ENCODE measurements around the gene SEMA4D.
A peak's percentile ranks its signal among the peaks of the same experiment; 100 is the strongest.

SEMA4D gene

GRCh38 chr9:89318123-89319014, 179.5 kb downstream of the SEMA4D start, which contains the start of gene SECISBP2:
Gene SECISBP2 (plus strand): TSS chr9:89318500. CDS start chr9:89318577, 77 bp downstream.
- no peak within 1 kb of the TSS for H2BK15ac ChIP-seq (ENCODE audit: low read length)
- peak within 1 kb of the TSS; percentile 97 for H3K23ac ChIP-seq (ENCODE audit: low read depth, low read length, poor library complexity)
- H3K14ac ChIP-seq (ENCODE audit: low read length), result no peak within 1 kb of the TSS
- peak within 1 kb of the TSS; percentile 99 for H3K27ac ChIP-seq (replicated peaks; ENCODE audit: low read length)
- peaks cover 12 to 81% of the 10 kb centered on the region in 2 donors for H3K36me3 ChIP-seq (replicated peaks in 1 of 2; ENCODE audit: control insufficient read depth in 2 of 2, insufficient read depth in 2 of 2, low read length in 2 of 2)
- H2AFZ ChIP-seq (ENCODE audit: low read length), result peak within 1 kb of the TSS; percentile 93
- H3K9ac ChIP-seq (ENCODE audit: low read depth, low read length, poor library complexity), result peak within 1 kb of the TSS; percentile 99
- no peaks in the 10 kb centered on the region for H3K27me3 ChIP-seq (ENCODE audit: control insufficient read depth in 3 of 3, insufficient read depth in 3 of 3, low read depth in 1 of 3, low read length in 3 of 3)
- no peak within 1 kb of the TSS for H2BK5ac ChIP-seq (ENCODE audit: low read length)
- no CpG with 5 or more reads among the region's 91 CpGs for WGBS, 2 donors (ENCODE audit: extremely low coverage in 2 of 2, insufficient read length in 2 of 2, insufficient replicate concordance in 1 of 2)
- no peaks in the 10 kb centered on the region for H3K9me3 ChIP-seq (replicated peaks in 1 of 2; ENCODE audit: control insufficient read depth in 2 of 2, insufficient read depth in 1 of 2, low read depth in 1 of 2, low read length in 2 of 2)
- peak within 1 kb of the TSS; percentile 81 for H2AK5ac ChIP-seq (ENCODE audit: low read depth, low read length)
- no peak within 1 kb of the TSS for H4K91ac ChIP-seq (ENCODE audit: low read depth, low read length, poor library complexity)
- DNase-seq (ENCODE audit: low spot score), result peak; percentile 94
- no peak within 1 kb of the TSS for H2BK12ac ChIP-seq (ENCODE audit: low read length)
- no peak within 1 kb of the TSS for H2BK120ac ChIP-seq (ENCODE audit: low read depth, low read length)
- H3K4ac ChIP-seq (ENCODE audit: low read length), result no peak within 1 kb of the TSS
- H3K79me1 ChIP-seq (ENCODE audit: low read depth, low read length), result peaks cover 2% of the 10 kb centered on the region
- peak within 1 kb of the TSS; percentile 72 to 92 for H3K4me3 ChIP-seq (ENCODE audit: low read length in 2 of 2)
- peak within 1 kb of the TSS; percentile 100 for H3K18ac ChIP-seq (ENCODE audit: low read length)
- H3K4me1 ChIP-seq (ENCODE audit: control insufficient read depth in 2 of 2, insufficient read depth in 1 of 2, low read depth in 1 of 2, low read length in 2 of 2), result peaks cover 5 to 20% of the 10 kb centered on the region in 2 donors
- H3K4me2 ChIP-seq (ENCODE audit: insufficient read depth, low read length, poor library complexity, severe bottlenecking), result peak within 1 kb of the TSS; percentile 96
- H4K8ac ChIP-seq (ENCODE audit: low read depth, low read length), result peak within 1 kb of the TSS; percentile 79

GRCh38 chr9:89317282-89317681, 180.6 kb downstream of the SEMA4D start:
- H3K18ac ChIP-seq (ENCODE audit: low read length), result no peak overlapping the region
- no peak overlapping the region for H3K9ac ChIP-seq (ENCODE audit: low read depth, low read length, poor library complexity)
- peaks cover 12 to 85% of the 10 kb centered on the region in 2 donors for H3K36me3 ChIP-seq (replicated peaks in 1 of 2; ENCODE audit: control insufficient read depth in 2 of 2, insufficient read depth in 2 of 2, low read length in 2 of 2)
- H3K4me2 ChIP-seq (ENCODE audit: insufficient read depth, low read length, poor library complexity, severe bottlenecking), result no peak overlapping the region
- H3K14ac ChIP-seq (ENCODE audit: low read length), result no peak overlapping the region
- H3K4ac ChIP-seq (ENCODE audit: low read length), result no peak overlapping the region
- DNase-seq (ENCODE audit: low spot score), result no peak
- no peak overlapping the region for H3K23ac ChIP-seq (ENCODE audit: low read depth, low read length, poor library complexity)
- H2AK5ac ChIP-seq (ENCODE audit: low read depth, low read length), result no peak overlapping the region
- H3K4me1 ChIP-seq (ENCODE audit: control insufficient read depth in 2 of 2, insufficient read depth in 1 of 2, low read depth in 1 of 2, low read length in 2 of 2), result peaks cover 5 to 20% of the 10 kb centered on the region in 2 donors
- no peaks in the 10 kb centered on the region for H3K79me1 ChIP-seq (ENCODE audit: low read depth, low read length)
- peak overlapping the region in 1 of 2 donors; percentile 16 for H3K4me3 ChIP-seq (ENCODE audit: low read length in 2 of 2)
- H2BK12ac ChIP-seq (ENCODE audit: low read length), result no peak overlapping the region
- H2AFZ ChIP-seq (ENCODE audit: low read length), result no peak overlapping the region
- WGBS, 2 donors (ENCODE audit: extremely low coverage in 2 of 2, insufficient read length in 2 of 2, insufficient replicate concordance in 1 of 2), result no CpG with 5 or more reads among the region's 4 CpGs
- no peak overlapping the region for H4K91ac ChIP-seq (ENCODE audit: low read depth, low read length, poor library complexity)
- no peak overlapping the region for H3K27ac ChIP-seq (replicated peaks; ENCODE audit: low read length)
- H3K27me3 ChIP-seq (ENCODE audit: control insufficient read depth in 3 of 3, insufficient read depth in 3 of 3, low read depth in 1 of 3, low read length in 3 of 3), result no peaks in the 10 kb centered on the region
- no peak overlapping the region for H4K8ac ChIP-seq (ENCODE audit: low read depth, low read length)
- no peak overlapping the region for H2BK120ac ChIP-seq (ENCODE audit: low read depth, low read length)
- H2BK5ac ChIP-seq (ENCODE audit: low read length), result no peak overlapping the region
- H2BK15ac ChIP-seq (ENCODE audit: low read length), result no peak overlapping the region
- H3K9me3 ChIP-seq (replicated peaks in 1 of 2; ENCODE audit: control insufficient read depth in 2 of 2, insufficient read depth in 1 of 2, low read depth in 1 of 2, low read length in 2 of 2), result no peaks in the 10 kb centered on the region

GRCh38 chr9:89315482-89315881, 182.4 kb downstream of the SEMA4D start:
- H3K36me3 ChIP-seq (replicated peaks in 1 of 2; ENCODE audit: control insufficient read depth in 2 of 2, insufficient read depth in 2 of 2, low read length in 2 of 2), result peaks cover 12 to 72% of the 10 kb centered on the region in 2 donors
- H3K27ac ChIP-seq (replicated peaks; ENCODE audit: low read length), result no peak overlapping the region
- H2AK5ac ChIP-seq (ENCODE audit: low read depth, low read length), result no peak overlapping the region
- no peak overlapping the region for H3K9ac ChIP-seq (ENCODE audit: low read depth, low read length, poor library complexity)
- H3K14ac ChIP-seq (ENCODE audit: low read length), result no peak overlapping the region
- no peak for DNase-seq (ENCODE audit: low spot score)
- H2AFZ ChIP-seq (ENCODE audit: low read length), result no peak overlapping the region
- no peak overlapping the region for H4K91ac ChIP-seq (ENCODE audit: low read depth, low read length, poor library complexity)
- H3K4me1 ChIP-seq (ENCODE audit: control insufficient read depth in 2 of 2, insufficient read depth in 1 of 2, low read depth in 1 of 2, low read length in 2 of 2), result peaks cover 5 to 20% of the 10 kb centered on the region in 2 donors
- H3K27me3 ChIP-seq (ENCODE audit: control insufficient read depth in 3 of 3, insufficient read depth in 3 of 3, low read depth in 1 of 3, low read length in 3 of 3), result no peaks in the 10 kb centered on the region
- H2BK15ac ChIP-seq (ENCODE audit: low read length), result no peak overlapping the region
- no peak overlapping the region for H2BK5ac ChIP-seq (ENCODE audit: low read length)
- no peak overlapping the region for H3K4me3 ChIP-seq (ENCODE audit: low read length in 2 of 2)
- no peak overlapping the region for H3K4me2 ChIP-seq (ENCODE audit: insufficient read depth, low read length, poor library complexity, severe bottlenecking)
- H3K23ac ChIP-seq (ENCODE audit: low read depth, low read length, poor library complexity), result no peak overlapping the region
- H3K79me1 ChIP-seq (ENCODE audit: low read depth, low read length), result peaks cover 2% of the 10 kb centered on the region
- no peak overlapping the region for H2BK120ac ChIP-seq (ENCODE audit: low read depth, low read length)
- no peak overlapping the region for H3K18ac ChIP-seq (ENCODE audit: low read length)
- no peaks in the 10 kb centered on the region for H3K9me3 ChIP-seq (replicated peaks in 1 of 2; ENCODE audit: control insufficient read depth in 2 of 2, insufficient read depth in 1 of 2, low read depth in 1 of 2, low read length in 2 of 2)
- H3K4ac ChIP-seq (ENCODE audit: low read length), result no peak overlapping the region
- no peak overlapping the region for H4K8ac ChIP-seq (ENCODE audit: low read depth, low read length)
- no peak overlapping the region for H2BK12ac ChIP-seq (ENCODE audit: low read length)

GRCh38 chr9:89314955-89315354, 183.0 kb downstream of the SEMA4D start:
- H3K4ac ChIP-seq (ENCODE audit: low read length), result no peak overlapping the region
- H2BK15ac ChIP-seq (ENCODE audit: low read length), result no peak overlapping the region
- H3K27me3 ChIP-seq (ENCODE audit: control insufficient read depth in 3 of 3, insufficient read depth in 3 of 3, low read depth in 1 of 3, low read length in 3 of 3), result no peaks in the 10 kb centered on the region
- H3K36me3 ChIP-seq (replicated peaks in 1 of 2; ENCODE audit: control insufficient read depth in 2 of 2, insufficient read depth in 2 of 2, low read length in 2 of 2), result peaks cover 12 to 67% of the 10 kb centered on the region in 2 donors
- no peak overlapping the region for H3K9ac ChIP-seq (ENCODE audit: low read depth, low read length, poor library complexity)
- H3K4me1 ChIP-seq (ENCODE audit: control insufficient read depth in 2 of 2, insufficient read depth in 1 of 2, low read depth in 1 of 2, low read length in 2 of 2), result peaks cover 4 to 20% of the 10 kb centered on the region in 2 donors
- H2BK120ac ChIP-seq (ENCODE audit: low read depth, low read length), result no peak overlapping the region
- H4K91ac ChIP-seq (ENCODE audit: low read depth, low read length, poor library complexity), result no peak overlapping the region
- H3K14ac ChIP-seq (ENCODE audit: low read length), result no peak overlapping the region
- no CpG with 5 or more reads among the region's 1 CpG for WGBS, 2 donors (ENCODE audit: extremely low coverage in 2 of 2, insufficient read length in 2 of 2, insufficient replicate concordance in 1 of 2)
- no peak overlapping the region for H2BK5ac ChIP-seq (ENCODE audit: low read length)
- H3K9me3 ChIP-seq (replicated peaks in 1 of 2; ENCODE audit: control insufficient read depth in 2 of 2, insufficient read depth in 1 of 2, low read depth in 1 of 2, low read length in 2 of 2), result no peaks in the 10 kb centered on the region
- no peak overlapping the region for H3K27ac ChIP-seq (replicated peaks; ENCODE audit: low read length)
- no peak for DNase-seq (ENCODE audit: low spot score)
- H2AFZ ChIP-seq (ENCODE audit: low read length), result no peak overlapping the region
- H3K23ac ChIP-seq (ENCODE audit: low read depth, low read length, poor library complexity), result no peak overlapping the region
- no peak overlapping the region for H3K4me2 ChIP-seq (ENCODE audit: insufficient read depth, low read length, poor library complexity, severe bottlenecking)
- no peak overlapping the region for H2BK12ac ChIP-seq (ENCODE audit: low read length)
- H3K18ac ChIP-seq (ENCODE audit: low read length), result no peak overlapping the region
- peaks cover 2% of the 10 kb centered on the region for H3K79me1 ChIP-seq (ENCODE audit: low read depth, low read length)
- H4K8ac ChIP-seq (ENCODE audit: low read depth, low read length), result no peak overlapping the region
- H2AK5ac ChIP-seq (ENCODE audit: low read depth, low read length), result no peak overlapping the region
- no peak overlapping the region for H3K4me3 ChIP-seq (ENCODE audit: low read length in 2 of 2)

Measured in neuronal stem cell (in vitro differentiated cells).